NCI-H345 (cell line): ENCODE measurements around the gene CECR2.

Experiments used
- DNase-seq: peaks from one replicate; lab custom pipeline; 2025; lab: John Stamatoyannopoulos, UW

Gene CECR2

GRCh38 chr22:17368144-17368543 is 1.1 kb upstream of the CECR2 start:
- no peak for DNase-seq

DNA sequence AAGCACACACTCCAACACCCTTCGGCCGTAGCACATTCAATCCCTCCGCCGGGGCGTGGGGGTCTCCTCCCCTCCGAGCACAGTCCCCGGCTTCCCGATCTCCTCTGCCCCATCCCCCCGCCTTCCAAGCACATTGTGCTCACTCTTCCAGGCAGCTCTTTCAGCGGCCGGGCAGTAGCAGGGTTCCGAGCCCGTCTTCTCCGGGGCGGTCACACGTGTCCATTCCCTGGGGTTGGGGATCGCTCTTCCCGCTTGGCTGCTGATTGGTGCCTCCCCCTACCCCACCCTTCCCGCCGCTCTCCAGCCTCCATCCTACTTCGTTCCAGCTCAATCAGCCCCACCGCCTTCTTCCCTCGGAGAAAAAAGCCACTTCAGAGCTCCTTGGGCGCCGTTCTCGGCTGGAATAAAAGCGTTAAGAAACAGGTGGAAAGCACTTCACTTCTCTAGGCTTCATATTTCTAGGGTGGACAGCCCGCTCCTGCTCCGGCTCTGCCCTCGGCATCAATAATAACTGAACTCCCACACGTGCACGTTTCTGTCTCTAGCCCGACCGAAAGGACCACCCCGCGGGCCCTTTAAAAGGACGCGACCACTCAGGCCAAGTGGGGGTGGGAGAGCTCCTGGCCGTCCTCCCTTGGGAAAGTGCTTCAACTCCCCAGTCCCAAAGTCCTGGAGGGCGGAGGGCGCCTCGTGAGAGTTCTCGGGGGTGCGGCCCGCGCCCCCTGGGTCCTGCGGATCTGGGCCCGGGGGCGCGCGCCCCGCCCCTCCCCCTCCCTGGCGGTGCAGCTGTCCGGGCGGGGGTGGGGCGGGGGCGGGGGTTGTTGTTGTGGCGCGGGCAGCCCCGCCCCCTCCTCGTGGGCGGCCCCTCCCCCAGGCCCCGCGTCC is 464 bp upstream of the CECR2 start:
- DNase-seq: peak; percentile 55

DNA sequence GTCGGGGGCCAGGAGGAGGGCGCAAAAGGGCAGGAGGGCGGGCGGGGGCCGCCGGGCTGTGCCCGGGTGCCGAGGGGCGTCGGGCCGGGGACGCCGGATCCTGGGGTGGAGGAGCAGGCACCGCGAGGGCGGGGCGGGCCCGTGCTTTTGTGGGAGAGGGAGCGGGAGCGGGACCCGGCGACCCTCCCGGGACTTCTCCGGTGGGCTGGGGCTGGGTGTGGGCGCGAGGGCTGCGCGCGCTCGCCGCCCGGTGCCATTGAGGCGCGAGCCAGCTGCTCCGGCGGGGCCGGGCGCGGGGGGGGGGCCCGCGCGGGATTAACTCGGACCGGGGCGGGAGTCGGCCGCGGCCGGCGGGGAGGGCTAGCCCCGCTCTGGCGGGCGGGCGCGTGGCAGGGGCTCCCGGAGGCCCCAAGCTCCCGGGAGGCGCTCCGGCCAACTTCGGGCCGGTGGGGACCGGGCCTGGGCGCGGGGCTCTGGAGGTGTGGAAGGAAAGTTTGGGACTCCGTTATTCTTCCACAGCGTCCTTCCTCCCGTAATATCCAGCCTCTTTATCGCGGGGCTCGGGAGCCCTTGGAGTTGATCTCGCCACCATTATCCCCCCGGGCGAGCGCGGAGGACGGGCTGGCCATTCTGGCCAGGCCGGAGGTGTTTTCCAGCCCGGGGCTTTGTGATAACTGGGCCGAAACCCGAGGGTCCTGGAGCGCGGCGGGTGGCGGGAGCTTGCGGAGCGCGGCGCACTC is 936 bp downstream of the CECR2 start:
- no peak for DNase-seq

- no peak for DNase-seq
These were observed 1.6 kb downstream of the CECR2 start for GRCh38 chr22:17370766-17371432.

DNA sequence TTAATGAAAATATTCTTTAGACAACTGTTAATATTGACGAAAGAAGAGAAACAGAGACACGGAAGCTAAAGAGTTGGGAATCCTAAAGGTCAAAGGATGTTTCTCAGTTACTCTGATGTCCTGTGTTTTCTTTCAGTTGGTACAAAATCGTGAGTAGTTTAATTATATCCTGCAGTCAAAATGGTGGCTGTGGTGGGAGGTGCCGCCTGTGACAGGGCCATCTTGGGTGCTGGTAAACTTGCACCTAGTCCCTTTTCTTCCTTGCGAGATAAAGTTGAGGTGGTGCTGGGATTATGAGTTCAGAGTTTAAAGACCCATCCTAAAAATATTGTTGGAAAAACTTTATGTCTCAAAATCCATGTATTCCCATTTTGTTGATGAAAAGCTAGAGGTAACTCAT is 2.2 kb downstream of the CECR2 start:
- DNase-seq: no peak

GRCh38 chr22:17373855-17374254 is 4.6 kb downstream of the CECR2 start:
- DNase-seq: no peak

DNA sequence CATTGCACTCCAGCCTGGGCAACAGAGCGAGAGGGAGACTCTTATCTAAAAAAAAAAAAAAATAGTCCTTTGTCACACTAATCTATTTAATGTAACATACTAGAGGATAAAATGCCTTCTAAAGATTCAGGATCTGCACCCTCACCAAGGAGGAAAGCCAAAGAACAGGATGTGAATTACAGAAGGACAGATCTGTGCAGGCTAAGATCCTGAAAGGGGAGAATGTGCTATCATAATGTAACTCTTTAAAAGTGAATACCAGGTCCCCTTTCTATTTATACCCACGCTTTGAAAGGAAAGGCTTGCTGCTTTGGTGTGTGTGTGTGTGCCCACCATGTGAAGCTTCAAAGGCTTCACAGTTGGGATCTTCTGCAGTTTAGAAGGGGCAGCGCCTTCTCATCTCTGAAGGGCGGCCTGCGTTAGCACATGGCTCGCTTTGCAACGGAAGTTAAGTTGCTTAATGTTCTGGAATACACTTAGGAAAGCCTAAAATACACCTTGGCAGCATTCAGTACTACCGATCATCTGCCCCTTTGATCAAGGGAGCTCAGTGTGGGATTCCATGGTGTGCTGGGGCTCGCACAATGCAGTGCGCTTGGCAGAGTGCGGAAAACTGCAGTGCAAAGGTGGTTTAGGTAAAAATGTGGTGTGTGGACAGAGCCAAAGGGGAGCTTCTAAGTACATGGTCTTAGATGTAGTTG is 6.8 kb downstream of the CECR2 start:
- no peak for DNase-seq

- no peak for DNase-seq
These were observed 7.7 kb downstream of the CECR2 start for GRCh38 chr22:17376950-17377349.

DNA sequence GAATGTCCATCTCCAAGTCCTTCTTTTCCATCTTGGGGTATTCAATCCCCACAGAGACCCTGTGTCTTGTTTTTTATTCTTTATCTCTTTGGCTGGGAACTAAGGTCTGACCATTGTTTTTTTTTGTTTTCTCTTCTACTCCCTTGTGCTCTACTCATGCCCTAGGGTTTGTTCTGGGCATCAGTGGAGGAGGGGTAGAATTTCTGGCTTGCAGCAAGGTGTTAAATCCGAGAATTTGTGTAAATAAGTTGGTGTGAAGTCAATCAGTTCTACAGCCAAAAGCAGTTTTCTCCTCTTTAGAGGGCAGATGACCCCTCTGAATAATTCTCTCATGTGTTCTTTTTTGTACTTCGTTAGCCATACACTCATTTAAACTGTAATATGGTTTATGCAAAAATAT is 10.7 kb downstream of the CECR2 start:
- no peak for DNase-seq

DNA sequence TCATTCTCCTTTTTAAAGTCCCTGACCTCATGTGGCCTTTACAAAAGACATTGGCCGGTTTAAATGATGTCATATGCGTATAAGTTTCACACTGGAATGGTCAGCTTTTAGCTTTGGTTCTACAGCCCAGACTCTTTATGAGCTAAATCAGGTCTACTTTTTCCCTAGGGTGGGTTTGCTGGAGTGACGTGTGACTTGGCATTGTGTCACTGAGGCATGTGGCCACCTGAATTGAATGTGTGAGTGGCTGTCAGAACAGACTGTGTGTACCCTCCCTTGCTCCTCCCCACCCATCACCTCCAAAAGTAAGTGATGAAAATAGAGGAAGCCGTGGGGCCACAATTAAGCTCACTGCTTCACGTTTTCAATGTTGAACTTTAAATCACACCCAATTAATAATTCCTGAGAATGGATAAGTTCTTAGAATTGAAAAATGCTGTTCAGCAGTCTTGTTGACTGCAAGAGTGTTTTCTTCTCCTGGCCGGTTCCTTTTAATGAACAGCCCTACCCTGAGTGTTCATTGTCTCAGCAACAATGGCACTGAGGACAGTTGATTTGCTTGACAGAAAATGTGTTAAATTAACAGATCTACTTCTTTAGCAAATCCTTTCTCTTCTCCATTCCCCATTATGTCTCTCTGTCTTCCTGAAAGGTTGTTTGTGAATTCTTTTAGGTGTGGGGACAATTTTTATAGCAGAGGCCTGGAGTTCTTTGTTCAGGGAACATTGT is 11.3 kb downstream of the CECR2 start:
- no peak for DNase-seq

GRCh38 chr22:17381192-17381913 is 12.1 kb downstream of the CECR2 start:
- no peak for DNase-seq

- no peak for DNase-seq
These were observed 15.5 kb downstream of the CECR2 start for GRCh38 chr22:17384612-17385330.

DNA sequence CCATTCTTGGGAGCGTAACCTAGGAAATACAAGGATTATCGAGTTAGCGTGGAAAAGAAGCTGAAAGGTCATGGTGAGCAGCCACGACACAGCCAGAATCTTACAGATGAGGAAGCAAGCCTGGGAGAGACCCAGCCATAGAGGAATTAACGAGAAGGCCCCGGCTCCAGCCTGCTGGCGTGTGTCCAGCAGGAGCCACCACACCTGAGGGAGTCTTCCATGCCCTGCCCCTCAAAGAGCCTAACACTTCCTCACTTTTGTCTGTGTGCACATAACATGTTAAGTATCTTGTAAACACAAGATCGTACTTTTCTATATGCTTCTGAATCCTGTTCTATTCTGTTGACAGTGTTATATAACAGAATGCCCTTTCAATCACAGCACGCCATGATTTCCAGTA is 18.1 kb downstream of the CECR2 start:
- peak; percentile 35 for DNase-seq

DNA sequence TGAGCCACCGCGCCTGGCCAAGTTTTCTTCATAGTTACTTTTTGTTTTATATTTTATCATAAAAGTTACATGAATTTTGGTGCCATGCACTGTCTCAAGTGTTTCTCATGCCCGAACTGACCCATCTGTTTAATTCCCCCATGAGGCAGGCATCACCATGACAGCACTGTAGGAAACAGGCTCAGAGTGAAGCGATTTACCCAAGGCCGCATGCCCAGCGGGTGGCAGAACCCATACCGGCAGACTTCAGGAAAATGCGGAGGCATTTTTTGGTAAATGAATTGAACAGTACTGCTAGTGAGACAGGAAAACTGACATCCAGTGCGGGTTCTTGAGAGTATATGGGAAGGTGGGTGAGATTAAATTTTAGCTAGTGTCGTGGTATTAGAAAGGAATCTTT is 19.0 kb downstream of the CECR2 start:
- DNase-seq: no peak

DNA sequence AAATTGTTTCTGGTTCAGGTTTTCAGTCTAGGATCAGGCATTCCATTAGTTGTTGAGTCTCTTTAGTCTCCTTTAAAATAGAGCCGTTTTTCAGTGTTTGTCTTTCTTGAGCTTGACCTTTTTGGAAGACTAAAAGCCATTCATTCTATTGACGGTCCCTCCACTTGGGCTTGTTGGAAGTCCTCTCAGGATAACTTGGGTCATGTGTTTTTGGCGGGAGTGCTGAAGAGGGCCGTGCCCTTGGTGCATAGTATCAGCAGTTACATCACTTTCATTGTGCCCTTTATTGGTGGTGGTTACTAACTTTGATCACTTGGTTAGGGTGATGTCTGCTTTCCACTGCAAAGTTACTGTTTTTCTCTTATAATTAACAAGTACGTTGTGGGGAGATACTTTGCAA is 20.8 kb downstream of the CECR2 start:
- no peak for DNase-seq

DNA sequence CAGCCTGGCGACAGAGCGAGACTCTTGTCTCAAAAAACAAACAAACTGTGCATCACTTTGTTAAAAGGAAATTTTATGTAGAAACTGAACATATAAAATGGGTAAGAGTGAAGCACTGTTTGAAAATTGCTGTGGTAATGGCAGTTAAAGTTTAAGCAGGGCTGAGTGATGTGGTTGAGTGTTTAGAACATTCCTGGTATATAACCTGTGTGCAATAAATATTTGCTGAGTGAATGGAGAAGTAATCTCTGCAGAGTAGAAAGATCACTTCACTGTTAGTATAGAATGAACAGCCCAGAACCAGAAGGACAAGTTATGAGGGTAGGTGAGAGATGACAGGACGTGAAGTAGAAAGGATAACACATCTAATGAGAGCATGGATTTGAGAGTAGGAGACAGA is 27.3 kb downstream of the CECR2 start:
- no peak for DNase-seq

DNA sequence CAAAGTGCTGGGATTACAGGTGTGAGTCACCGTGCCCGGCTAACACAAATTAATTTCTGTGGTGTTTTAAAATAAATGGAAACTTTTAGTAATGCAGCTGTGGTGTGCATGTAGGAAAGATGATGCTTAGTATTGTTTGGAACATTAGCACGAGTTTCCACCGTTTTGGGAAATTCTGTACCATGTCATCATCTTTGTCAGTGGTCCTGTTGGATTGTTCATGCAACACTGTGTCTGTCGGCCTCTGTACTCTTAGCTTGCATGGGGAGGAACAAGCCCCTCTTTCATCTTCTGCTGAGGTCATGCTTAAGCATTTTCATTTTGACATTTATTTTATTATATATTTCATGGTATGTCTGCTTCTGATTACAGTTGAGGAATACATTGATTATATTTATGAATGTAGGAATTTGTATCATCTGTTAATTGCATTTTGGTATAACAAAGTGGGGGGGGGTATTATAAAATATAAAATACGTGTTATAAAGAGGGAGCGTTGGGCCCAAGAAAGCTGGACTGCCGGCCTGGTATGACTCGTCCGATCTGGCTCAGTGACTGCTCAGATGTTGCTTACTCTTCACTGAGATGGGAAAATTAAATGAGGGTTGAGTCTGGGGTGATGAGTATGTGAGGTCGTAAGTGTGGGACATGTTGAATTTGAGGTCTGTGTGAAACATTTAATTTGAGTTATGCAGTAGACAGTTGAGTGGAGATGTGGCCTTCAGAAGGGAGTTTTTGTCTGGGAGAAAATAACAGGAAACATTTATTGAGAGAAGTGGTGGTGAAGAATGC is 28.7 kb downstream of the CECR2 start:
- no peak for DNase-seq

DNA sequence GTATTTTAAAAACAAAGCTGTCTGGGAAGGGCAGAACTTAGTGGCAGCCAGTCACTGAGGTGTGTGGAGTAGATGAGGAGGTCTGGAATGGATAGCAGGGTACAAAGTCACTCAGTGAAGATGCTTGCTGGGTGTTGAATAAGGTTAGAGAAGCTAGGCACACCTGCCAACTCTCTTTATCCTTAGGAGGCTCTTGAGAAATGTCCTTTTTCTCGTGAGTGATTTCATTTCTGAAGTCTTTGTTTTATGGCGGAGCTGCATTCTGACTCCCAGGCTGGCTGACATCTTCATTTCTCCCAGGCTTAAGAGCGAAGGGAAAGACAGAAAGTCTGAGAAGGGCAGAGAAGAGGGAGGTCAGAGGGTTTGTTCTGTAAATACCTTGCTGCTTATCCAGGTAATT is 31.0 kb downstream of the CECR2 start:
- DNase-seq: no peak

DNA sequence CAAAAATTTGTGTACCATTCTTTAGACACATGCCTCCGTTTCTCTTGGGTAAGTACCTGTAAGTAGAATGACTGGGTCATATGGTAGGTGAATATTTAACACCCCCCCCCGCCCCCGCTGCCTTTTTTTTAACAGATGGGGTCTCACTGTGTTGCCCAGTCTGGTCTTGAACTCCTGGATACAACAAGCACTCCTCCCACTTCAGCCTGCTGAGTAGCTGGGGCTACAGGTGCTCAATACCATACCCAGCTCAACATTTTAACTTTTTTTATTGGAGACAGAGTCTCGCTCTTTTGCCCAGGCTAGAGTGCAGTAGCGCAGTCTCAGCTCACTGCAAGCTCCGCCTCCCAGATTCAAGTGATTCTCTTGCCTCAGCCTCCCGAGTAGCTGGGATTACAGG is 32.5 kb downstream of the CECR2 start:
- no peak for DNase-seq
